Stimulated activated CD8-positive, alpha-beta memory T cell treated with anti-CD3 and anti-CD28 coated beads, Interleukin-15, amount 100 ng/mL, for 48 hours (primary cell): ENCODE results near the gene LETM1.
"Not testable (repeated sequence)": the region's sequence is repeated elsewhere in the genome, so short reads cannot be mapped to it uniquely, and the experiment has no call there.

Experiments
- DNase-seq, 2 donors: peaks; one replicate each; pipeline ENCODE4 v3.0.0-alpha.2; 2020; ENCODE audit warnings: low read depth in 2 of 2

Gene LETM1

GRCh38 chr4:1851575-1852410 lies 4.2 kb downstream of the LETM1 start:
- no peak for DNase-seq

- DNase-seq = no peak
These were observed 4.8 kb downstream of the LETM1 start for GRCh38 chr4:1851160-1851559.

- DNase-seq = no peak
These were observed 5.7 kb downstream of the LETM1 start for GRCh38 chr4:1850276-1850675.

GRCh38 chr4:1846580-1846979 lies 9.4 kb downstream of the LETM1 start:
- DNase-seq = no peak

GRCh38 chr4:1844618-1845017 lies 11.3 kb downstream of the LETM1 start:
- not testable (repeated sequence) for DNase-seq

GRCh38 chr4:1843852-1844251 lies 12.1 kb downstream of the LETM1 start:
- DNase-seq = no peak

GRCh38 chr4:1842993-1843448 lies 12.9 kb downstream of the LETM1 start:
- no peak for DNase-seq

- no peak for DNase-seq
These were observed 13.5 kb downstream of the LETM1 start for GRCh38 chr4:1842339-1842895.

- DNase-seq = no peak
These were observed 14.1 kb downstream of the LETM1 start for GRCh38 chr4:1841887-1842210.

GRCh38 chr4:1841201-1841886 lies 14.6 kb downstream of the LETM1 start:
- DNase-seq = no peak

GRCh38 chr4:1839282-1839681 lies 16.7 kb downstream of the LETM1 start:
- no peak for DNase-seq

GRCh38 chr4:1837069-1837468 lies 18.9 kb downstream of the LETM1 start:
- no peak for DNase-seq

- no peak for DNase-seq
These were observed 19.3 kb downstream of the LETM1 start for GRCh38 chr4:1836650-1837049.

- not testable (repeated sequence) for DNase-seq
These were observed 20.1 kb downstream of the LETM1 start for GRCh38 chr4:1835836-1836235.

- DNase-seq = no peak
These were observed 21.7 kb downstream of the LETM1 start for GRCh38 chr4:1834047-1834775.

GRCh38 chr4:1833307-1834046 lies 22.5 kb downstream of the LETM1 start:
- DNase-seq = no peak

GRCh38 chr4:1832690-1833089 lies 23.3 kb downstream of the LETM1 start:
- DNase-seq = no peak

GRCh38 chr4:1831331-1831730 lies 24.6 kb downstream of the LETM1 start:
- no peak for DNase-seq

GRCh38 chr4:1830642-1831228 lies 25.2 kb downstream of the LETM1 start:
- no peak for DNase-seq

GRCh38 chr4:1830234-1830633 lies 25.7 kb downstream of the LETM1 start:
- no peak for DNase-seq
